NCI-H146 treated with DMSO at 0.1 percent for 48 hours (cell line): Measurements from ENCODE around the gene DBP.

ENCODE experiments used
- DNase-seq: peaks from one replicate; lab custom pipeline; 2025; ENCODE audit not compliant: unreplicated experiment; lab: John Stamatoyannopoulos, UW

Gene DBP

DNA sequence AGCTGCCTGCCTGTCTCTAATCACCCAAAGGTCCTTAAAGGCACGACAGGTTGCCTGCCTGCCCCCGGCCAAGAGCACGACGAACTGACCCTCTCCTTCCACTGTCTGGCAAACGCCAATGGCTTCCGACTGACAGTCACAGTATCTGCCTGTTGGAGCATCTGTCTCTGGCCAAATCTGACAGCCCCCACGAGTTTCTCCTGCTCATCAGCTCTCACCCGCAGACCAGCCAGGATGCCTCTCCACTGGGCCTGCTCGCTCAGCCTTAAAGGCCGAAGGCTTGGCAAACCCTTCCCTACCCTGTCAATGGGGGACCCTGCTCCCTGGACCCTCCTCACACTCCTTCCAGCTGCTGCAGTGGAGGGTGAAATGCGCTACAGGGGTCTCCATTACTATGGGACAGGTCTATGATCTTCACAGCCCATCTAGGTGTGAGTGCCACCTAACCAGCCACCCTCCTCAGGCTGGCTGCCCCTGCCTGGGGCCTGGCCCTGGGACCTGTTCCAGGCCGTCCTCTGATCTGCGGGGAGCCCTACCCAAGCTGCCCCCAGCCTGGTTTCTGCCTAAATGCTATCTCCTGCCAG lies 23.2 kb downstream of the DBP start:
- DNase-seq, result no peak

DNA sequence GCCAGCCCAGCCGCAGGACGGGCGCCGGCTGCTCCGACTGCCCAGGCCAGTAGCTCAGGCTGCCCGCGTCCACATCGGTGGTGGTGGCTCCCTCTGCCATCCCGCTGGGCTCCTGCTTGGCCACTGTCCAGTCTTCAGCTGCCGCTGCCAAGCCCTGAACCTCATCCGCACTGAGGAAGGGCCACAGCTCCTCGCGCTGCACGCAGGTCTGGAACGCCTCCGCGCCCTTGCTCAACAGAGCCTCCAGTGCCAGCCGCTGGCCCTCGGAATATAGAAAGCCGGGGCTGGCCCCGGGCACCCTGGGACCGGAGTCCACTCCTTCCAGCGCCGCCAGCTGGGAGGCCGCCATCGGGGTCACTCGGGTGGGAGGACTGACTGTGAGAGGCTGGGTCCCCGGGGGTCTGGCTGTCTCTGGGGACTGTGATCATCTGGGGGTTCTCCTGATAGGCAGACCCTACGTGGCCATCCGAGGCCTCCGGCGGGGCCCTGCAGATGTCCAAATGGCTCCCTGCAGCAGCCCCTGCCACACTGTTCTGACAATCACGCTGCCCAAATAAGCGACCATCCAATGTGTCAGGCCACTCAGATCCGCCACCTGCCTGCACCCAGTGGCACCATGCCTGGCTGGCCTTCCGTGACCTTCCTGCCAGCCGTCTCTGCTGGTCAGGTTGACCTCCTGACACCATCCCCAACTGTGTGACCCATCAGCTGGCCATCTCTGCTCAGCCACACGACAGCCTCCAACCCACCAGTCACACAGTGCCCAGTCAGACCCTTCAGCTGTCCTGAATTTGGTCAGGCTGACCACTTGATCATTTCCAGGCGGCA lies 23.9 kb downstream of the DBP start:
- DNase-seq, result no peak

DNA sequence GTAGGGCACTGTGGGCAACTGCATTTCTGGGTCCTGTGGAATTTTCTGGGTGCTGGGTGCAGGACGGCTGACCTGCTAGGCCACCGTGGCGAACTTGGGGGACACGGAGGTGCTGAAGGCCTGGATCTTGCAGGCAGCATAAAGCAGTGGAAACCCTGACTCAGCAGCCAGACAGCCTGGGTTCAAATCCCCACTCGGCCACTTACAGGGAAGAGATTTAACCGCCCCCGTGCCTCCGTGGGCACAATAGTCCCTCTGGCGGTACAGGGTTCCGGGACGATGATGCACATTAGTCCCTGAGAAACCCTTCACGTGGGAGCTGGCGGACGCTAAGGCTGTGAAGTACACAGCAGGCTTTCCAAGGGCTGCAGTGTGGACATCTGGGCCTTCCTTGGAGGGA lies 25.3 kb downstream of the DBP start:
- DNase-seq, result no peak

DNA sequence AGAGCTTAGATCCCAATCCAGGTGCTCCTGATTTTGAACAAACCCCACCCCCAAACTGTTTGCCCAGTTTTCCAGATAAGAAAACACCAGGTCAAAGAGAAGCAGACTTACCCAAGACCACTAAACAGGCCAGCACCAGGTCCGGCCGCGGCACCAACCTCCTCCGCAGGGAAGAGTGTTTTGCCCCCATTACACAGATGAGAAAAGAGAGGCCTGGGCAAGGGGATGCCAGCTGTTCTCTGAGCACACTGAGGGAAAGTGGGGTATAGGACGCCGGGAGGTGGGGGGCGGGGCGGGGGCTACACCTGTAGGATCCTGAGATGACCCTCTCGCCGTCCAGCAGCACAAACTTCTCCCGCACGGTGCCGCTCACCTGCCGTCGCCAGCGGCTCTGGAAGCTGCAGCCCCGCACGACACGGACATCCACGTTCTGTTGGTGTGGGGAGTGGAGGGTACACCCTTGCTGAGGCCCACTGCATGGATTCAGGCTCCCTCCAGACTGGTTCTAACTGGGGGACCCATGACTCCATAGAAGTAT lies 27.5 kb downstream of the DBP start:
- DNase-seq, result no peak

DNA sequence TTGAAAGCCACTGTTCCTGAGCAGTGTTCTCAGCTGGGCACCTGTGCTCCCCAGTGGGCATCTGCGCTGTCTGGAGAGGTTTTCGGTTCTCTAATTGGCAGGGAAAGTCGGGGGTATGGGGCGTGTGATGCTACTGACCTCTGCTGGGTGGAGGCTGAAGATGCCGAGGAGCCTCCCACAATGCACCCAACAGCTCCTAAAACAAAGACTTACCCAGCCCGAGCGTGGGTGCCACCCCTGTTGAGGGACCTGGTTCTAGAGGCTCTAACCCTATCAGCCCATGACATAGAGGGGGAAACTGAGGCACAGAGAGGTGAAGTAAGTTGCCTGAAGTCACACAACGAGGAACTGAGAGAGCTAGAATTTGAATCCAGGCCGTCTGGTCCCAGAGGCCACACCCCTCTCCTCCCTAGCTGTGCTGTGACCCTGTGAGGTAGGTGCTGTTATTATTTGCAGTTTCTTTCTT lies 28.3 kb downstream of the DBP start:
- peak; percentile 77 for DNase-seq

DNA sequence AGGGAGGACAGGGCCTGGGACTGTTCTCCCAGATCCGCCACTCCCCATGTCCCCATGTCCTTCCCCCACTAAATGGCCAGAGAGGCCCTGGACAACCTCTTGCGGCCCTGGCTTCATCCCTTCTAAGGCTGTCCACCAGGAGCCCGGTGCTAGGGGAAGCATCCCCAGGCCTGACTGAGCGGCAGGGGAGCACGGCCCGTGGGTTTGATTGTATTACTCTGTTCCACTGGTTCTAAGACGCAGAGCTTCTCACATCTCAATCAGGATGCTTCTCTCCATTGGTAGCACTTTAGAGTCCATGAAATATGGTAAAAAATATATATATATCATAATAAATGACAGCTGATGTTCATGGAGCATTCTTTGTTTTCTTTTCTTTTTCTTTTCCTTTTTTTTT lies 29.8 kb downstream of the DBP start:
- DNase-seq, result no peak

DNA sequence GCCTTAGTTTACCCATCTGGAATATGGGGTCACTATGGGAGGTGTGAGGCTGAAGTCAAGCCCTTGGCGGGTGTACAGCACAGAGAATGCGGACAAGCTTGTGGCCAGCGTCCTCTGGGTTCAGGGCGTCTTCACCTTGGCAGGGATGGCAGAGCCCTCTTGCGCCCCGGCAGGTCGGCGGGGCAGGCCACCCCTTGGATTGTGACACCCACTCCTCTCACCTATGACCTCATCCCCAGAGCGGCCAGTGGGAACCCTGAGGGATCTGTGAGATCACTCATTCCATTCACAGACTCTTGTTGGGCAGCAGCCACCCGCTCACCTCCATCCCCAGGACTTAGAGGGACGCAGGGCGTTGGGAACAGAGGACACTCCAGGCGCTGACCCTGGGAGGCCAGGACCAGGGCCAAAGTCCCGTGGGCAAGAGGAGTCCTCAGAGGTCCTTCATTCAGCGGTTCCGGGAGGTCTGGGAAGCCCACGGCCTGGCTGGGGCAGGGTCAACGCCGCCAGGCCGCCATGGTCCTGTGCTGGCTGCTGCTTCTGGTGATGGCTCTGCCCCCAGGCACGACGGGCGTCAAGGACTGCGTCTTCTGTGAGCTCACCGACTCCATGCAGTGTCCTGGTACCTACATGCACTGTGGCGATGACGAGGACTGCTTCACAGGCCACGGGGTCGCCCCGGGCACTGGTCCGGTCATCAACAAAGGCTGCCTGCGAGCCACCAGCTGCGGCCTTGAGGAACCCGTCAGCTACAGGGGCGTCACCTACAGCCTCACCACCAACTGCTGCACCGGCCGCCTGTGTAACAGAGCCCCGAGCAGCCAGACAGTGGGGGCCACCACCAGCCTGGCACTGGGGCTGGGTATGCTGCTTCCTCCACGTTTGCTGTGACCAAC lies 30.5 kb downstream of the DBP start, which contains the start of gene SPACA4:
SPACA4 (plus strand) TSS at position 280 of the 896 bp plus-strand sequence; CDS start at position 517, 237 bp downstream.
- DNase-seq, result no peak

DNA sequence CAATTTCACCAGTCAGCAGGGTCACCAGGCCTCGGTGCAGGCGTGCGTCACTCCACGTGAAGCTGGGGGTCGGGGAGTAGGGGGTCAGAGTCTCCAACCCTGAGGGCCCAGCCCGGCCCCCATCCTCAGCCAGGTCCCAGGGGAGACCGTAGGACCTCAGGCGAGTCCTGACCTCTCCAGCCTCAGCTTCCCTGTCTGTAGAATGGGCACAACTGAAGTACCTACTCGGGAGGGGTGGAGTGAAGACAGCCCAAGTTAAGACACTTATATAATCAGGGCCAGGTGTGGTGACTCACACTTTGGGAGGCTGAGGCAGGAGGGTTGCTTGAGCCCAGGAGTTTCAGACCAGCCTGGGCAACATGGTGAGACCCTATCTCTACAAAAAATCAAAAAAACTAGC lies 33.3 kb downstream of the DBP start:
- no peak for DNase-seq

DNA sequence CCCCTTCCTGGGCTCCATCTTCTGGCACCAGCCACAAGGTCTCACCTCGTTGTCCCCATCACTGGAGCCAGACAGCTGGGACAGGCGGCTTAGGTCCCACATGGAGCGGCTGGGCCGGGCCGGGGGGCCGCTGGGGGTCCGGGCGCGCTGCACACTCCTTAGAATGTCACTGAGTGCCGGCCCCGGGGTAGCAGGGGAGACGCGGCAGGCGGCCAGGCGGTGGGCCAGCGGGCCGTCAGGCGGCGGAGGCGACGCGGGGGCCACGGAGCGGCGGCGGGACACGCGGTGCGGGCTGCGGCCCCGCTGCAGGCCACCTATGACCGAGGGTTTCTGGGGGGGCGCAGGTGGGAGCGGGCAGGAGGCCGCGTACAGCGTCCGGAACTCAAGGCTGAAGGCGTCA lies 33.7 kb downstream of the DBP start:
- no peak for DNase-seq

DNA sequence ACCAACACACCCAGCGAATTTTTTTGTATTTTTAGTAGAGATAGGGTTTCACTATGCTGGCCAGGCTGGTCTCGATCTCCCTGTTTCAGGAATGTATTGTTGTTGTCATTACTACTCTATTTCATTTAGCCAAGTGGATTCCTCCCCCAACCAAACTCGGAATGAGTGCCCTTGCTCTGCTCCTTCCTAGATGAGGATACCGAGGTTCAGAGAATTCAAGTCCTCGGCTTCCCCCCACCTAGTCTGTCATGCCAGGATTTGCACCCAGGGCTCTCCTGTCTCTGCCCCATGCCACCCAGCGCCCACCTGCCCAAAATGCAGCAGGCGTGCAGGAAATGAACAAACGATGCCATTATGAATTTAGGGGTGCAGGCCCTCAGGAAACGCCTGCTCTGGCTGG lies 34.2 kb downstream of the DBP start:
- DNase-seq, result no peak

DNA sequence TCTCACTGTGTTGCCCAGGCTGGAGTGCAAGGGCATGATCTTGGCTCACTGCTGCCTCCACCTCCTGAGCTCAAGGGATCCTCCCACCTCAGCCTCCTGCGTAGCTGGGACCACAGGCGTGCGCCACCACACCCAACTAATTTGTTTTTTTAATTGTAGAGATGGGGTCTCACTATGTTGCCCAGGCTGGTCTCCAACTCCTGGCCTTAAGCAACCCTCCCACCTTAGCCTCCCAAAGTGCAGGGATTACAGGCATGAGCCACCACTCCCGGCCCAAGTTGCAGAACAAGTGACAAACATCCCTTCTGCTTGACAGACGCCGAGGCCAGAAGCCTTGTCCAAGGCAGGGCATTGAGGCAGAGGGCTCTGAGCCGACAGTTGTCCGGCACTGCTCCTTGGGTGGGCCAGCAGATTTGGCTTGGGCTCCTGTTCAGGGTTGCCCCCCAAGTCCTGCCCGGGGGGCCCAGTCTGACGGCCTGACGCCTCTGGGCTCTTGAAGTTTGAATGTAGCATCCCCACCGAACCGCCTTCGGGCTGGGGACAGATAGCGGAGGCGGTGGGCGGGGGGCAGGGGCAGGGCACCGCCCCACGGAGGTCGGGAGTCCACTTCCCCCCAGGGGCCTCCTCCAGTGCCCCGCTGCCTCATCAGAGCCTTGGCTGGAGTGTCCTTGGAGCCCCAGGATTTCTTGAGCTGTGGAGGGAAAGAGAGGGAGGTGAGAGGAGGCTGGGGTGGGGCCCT lies 36.3 kb downstream of the DBP start:
- DNase-seq, result no peak

DNA sequence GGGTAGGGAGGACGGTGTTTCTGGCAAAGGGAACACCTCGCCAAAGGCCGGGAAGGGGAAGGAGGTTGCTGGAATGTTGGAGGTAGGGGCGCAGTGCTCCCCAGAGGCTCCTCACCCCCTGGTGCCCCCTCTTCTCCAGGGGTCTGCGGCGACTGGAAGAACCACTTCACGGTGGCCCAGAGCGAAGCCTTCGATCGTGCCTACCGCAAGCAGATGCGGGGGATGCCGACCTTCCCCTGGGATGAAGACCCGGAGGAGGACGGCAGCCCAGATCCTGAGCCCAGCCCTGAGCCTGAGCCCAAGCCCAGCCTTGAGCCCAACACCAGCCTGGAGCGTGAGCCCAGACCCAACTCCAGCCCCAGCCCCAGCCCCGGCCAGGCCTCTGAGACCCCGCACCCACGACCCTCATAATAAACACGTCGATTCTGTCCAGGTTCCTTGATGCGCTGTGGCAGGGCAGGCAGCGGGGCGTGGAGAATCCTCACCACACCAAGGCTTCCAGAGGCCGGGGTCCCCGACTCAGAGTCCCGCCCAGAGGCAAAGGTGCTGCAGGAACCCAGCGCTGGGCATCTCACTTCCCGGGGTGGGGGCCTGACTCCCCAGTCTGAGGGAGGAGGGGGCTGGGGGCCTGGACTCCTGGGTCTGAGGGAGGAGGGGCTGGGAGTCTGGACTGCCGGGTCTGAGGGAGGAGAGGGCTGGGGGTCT lies 38.0 kb downstream of the DBP start:
- no peak for DNase-seq

DNA sequence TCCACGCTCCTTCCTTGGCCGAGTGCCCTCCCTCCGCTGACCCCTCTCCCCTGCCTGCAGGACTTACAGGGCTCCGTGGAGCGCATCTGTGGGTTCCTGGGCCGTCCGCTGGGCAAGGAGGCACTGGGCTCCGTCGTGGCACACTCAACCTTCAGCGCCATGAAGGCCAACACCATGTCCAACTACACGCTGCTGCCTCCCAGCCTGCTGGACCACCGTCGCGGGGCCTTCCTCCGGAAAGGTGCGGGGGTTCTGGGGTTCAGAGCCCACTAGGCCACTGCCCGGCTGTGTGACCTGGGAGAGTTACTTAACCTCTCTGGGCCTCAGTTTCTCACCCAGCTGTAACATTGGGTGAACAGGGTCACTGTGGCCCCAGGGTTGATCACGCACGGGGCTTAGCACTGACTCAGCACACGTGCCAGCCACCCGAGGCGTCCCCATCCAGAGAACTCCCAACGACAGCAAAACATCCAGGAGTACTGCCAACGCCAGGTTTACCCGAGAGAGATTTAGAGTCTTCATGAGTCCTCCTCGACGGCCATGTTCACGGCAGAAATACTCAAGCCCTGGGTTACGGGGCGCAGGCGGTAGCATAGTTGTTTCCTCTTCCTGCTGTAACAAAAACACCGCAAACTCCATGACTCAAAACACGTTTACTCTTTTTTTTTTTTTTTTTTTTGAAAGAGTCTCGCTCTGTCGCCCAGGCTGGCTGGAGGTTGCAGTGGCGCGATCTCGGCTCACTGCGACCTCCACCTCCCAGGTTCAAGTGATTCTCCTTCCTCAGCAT lies 40.3 kb downstream of the DBP start:
- DNase-seq, result no peak

DNA sequence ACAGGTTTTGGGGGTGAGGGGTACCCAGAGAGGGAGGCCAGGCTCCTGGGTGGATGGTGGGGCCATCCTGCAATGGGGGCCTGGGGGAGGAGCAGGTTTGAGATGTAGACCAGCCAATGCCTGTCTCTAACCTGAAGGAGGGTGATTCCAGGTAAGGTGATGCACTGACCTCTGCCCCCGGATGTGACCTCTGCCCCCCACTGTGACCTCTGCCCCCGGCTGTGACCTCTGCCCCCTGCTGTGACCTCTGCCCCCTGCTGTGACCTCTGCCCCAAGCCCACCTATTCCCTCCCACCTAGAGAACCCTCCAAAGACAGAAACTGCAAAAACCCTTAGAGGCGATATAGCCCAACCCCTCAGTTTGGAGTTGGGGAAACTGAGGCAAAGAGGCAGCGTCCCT lies 40.9 kb downstream of the DBP start:
- DNase-seq, result no peak

DNA sequence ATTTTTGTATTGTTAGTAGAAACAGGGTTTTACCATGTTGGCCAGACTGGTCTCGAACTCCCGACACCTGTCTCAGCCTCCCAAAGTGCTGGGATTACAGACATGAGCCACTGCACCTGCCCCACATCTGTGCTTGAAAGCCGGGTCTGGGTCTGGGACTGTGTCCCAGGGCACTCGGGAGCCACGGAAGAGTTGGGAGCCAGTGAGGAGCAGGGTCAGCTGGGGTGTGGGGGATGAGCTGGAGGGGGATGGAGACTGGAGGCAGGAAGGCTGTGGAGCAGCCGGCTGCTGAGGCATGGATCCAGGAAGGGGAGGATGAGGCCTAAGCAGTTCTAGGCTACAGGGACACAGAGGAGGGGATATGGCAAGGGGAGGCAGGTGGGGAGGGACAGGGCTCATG lies 41.3 kb downstream of the DBP start:
- no peak for DNase-seq

DNA sequence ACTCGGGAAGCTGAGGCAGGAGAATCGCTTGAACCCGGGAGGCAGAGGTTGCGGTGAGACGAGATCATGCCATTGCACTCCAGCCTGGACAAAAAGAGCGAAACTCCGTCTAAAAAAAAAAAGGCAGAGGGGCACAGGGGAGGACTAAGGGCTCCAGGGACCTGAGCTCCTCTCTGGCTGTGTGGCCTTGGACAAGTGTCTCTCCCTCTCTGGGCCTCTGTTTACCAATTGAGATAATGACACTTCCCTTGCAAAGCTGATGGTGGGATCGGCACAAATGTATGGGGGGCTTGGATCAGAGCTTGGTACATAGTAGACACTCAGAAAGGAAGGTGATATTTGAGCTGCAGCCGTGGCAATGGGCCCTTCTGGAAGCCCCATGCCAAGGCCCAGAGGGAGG lies 42.0 kb downstream of the DBP start:
- no peak for DNase-seq

DNA sequence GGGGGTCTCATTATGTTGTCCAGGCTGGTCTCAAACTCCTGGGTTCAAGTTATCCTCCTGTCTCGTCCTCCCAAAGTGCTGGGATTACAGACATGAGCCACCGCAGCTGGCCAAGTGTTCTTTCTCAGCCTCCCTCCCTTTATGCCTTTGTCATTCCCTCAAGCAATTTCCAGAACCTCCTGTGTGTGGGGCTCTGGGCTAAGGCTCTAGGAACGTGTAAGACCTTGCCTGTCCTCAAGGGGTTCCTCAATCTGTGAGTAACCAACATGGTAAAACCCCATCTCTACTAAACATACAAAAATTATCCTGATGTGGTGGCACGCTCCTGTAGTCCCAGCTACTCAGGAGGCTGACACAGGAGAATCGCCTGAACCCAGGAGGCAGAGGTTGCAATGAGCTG lies 46.2 kb downstream of the DBP start:
- DNase-seq, result no peak

DNA sequence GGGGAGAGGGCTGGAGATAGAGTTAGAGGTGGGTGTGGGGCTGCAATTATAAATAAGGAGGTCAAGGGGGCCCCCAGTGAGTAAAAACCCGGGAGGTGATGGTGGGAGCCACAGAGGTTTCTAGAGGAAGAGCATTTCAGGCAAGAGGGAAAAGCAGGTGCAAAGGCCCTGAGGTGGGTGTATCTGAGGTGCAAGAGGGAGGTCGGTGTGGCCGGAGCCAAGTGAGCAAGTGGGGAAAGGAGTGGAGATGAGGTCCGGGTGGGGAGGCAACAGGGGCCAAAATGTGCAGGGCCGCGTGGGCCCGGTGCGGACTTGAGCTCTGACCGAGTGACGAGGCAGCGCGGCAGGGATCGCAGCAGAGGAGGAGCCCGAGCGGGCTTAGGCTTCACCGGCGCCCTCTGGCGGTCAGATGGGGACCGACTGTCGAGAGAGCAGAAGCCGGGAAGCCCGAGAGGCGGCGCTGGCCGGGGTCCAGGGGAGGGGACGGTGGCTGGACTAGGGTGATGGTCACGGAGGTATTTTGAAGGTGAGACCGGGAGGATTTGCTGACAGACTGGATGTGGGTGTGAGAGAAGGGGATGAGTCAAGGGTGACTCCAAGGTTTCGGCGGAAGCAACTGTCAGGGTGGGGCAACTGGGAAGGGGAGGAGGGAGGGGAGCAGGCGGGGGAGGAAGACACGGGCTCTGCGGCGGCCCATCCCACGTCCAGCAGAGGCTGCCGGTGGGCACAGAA lies 48.3 kb downstream of the DBP start:
- DNase-seq, result peak; percentile 68

DNA sequence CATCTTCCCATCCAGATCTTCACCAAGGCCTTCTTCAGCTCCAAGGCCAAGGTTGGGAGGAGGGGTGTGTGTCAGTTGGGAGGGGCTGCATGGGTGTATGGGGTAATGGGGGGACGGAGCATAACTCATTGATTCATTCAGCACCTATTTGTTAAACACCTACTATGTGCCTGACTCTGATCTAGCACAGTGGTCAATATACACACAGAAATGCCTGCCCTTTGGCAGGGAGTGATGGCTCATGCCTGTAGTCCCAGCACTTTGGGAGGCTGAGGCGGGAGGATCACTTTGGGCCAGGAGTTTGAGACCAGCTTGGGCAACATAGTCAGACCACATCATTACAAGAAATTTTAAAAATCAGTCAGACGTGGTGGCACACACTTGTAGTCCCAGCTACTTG lies 49.8 kb downstream of the DBP start:
- DNase-seq, result no peak
